PC-9 (cell line): ENCODE measurements around the gene BTBD8. TPM values are rescaled to one million over a fixed set of nuclear protein-coding genes. Genes with fewer than 3 reads are reported as not detected.

ENCODE experiments used
- BruUV-seq: library from RNA; stranded (reverse); fragments of 400-500 nt; replicated peaks from 2 replicates; lab custom pipeline; 2021; lab: Mats Ljungman, UMichigan
- CTCF ChIA-PET: fragments of 300-600 bp; sonication (Branson Sonifier 250); formaldehyde crosslinking; loops from one replicate; lab custom pipeline; 2022; ENCODE audit warnings: antibody characterized with exemption; lab: Charles Lee
- POLR2A ChIA-PET: fragments of 300-600 bp; sonication (Branson Sonifier 250); formaldehyde crosslinking; loops from one replicate; lab custom pipeline; 2022; ENCODE audit warnings: antibody characterized with exemption; ENCODE audit not compliant: unreplicated experiment; lab: Charles Lee
- DNase-seq, 2 experiments: peaks; one replicate each; pipeline versions ENCODE4 v3.0.0 to v3.0.0-alpha.2; 2015 to 2022; ENCODE audit warnings: mixed read lengths in 1 of 2
- H2AFZ ChIP-seq: fragments of 200-600 bp; sonication (generic); 2 replicates; pipeline ENCODE4 v1.8.1; 2017; ENCODE audit warnings: antibody characterized with exemption
- H3F3A ChIP-seq: fragments of 200-600 bp; sonication (generic); 2 replicates; pipeline ENCODE4 v1.8.1; 2017; ENCODE audit warnings: antibody characterized with exemption, mild to moderate bottlenecking, low read depth; ENCODE audit not compliant: insufficient read depth
- H3K27ac ChIP-seq: fragments of 200-600 bp; sonication (generic); 2 replicates; pipeline ENCODE4 v1.6.1; 2016; ENCODE audit warnings: mixed run types
- H3K27me3 ChIP-seq: fragments of 200-600 bp; sonication (generic); 2 replicates; pipeline ENCODE4 v1.6.1; 2016; ENCODE audit warnings: low read depth, mixed run types; ENCODE audit not compliant: insufficient read depth
- H3K36me3 ChIP-seq: fragments of 200-600 bp; sonication (generic); 2 replicates; pipeline ENCODE4 v1.6.1; 2016; ENCODE audit warnings: low read depth, mixed run types
- H3K4me1 ChIP-seq: fragments of 200-600 bp; sonication (generic); replicated peaks from 2 replicates; pipeline ENCODE4 v1.6.1; 2016; ENCODE audit warnings: mixed run types; ENCODE audit not compliant: insufficient read depth
- H3K4me2 ChIP-seq: fragments of 200-600 bp; sonication (generic); 2 replicates; pipeline ENCODE4 v1.6.1; 2017; ENCODE audit warnings: mixed run types
- H3K4me3 ChIP-seq: fragments of 200-600 bp; sonication (generic); 2 replicates; pipeline ENCODE4 v1.6.1; 2016; ENCODE audit warnings: mixed run types
- H3K79me2 ChIP-seq: fragments of 200-600 bp; sonication (generic); 2 replicates; pipeline ENCODE4 v1.6.1; 2017; ENCODE audit warnings: low read depth, mixed run types
- H3K9me2 ChIP-seq: fragments of 200-600 bp; sonication (generic); 2 replicates; pipeline ENCODE4 v1.8.1; 2017; ENCODE audit warnings: mild to moderate bottlenecking; ENCODE audit not compliant: insufficient read depth
- H3K9me3 ChIP-seq: fragments of 200-600 bp; sonication (generic); 2 replicates; pipeline ENCODE4 v1.8.1; 2016; ENCODE audit warnings: low read depth; ENCODE audit not compliant: insufficient read depth
- H4K20me1 ChIP-seq: fragments of 200-600 bp; sonication (generic); 2 replicates; pipeline ENCODE4 v1.8.1; 2017; ENCODE audit not compliant: insufficient read depth
- CTCF ChIP-seq: fragments of 200-600 bp; sonication (generic); conservative IDR thresholded peaks from 2 replicates; pipeline ENCODE4 v1.6.1; 2017; ENCODE audit warnings: mixed run types, antibody characterized with exemption, mild to moderate bottlenecking, moderate library complexity
- EZH2 ChIP-seq: fragments of 200-600 bp; sonication (generic); IDR thresholded peaks from 2 replicates; pipeline ENCODE4 v1.8.0; 2017; ENCODE audit warnings: antibody characterized with exemption, low read depth
- intact Hi-C: fragments of 100-400 bp; cut with micrococcal nuclease; formaldehyde crosslinking; loops from one replicate; pipeline ENCODE4 v1.10.0; 2022; ENCODE audit not compliant: unreplicated experiment
- total RNA-seq: library from RNA; stranded (reverse); gene quantifications from 2 replicates; pipeline ENCODE4 v1.2.3, GENCODE V29; 2021

Gene BTBD8
- total RNA-seq, 1 experiment from 2014 or later: 8.1 TPM

- no peak for TF ChIP-seq EZH2
- no peak for TF ChIP-seq CTCF
Measured at GRCh38 chr1:92201973-92202372, 121.8 kb downstream of the BTBD8 start.

GRCh38 chr1:92203105-92203504, 123.0 kb downstream of the BTBD8 start:
- Histone ChIP-seq H3F3A (no peaks in the 10 kb centered on the region), H3K9me3 (0 out of 2 replicates have a peak, but pooled peaks cover 6% of the 10 kb centered on the region), H2AFZ (no peak overlapping the region; the same call in 1 of the 2 replicates), H3K27me3 (no peaks in the 10 kb centered on the region), H3K9me2 (no peaks in the 10 kb centered on the region), H3K27ac (no peak overlapping the region), H3K79me2 (no peaks in the 10 kb centered on the region), H3K4me1 (no peaks in the 10 kb centered on the region), H3K36me3 (no peaks in the 10 kb centered on the region), H3K4me3 (no peak overlapping the region), H3K4me2 (no peak overlapping the region), H4K20me1 (no peaks in the 10 kb centered on the region)
- ChIA-PET CTCF (no interaction called here), POLR2A (no interaction called here)
- TF ChIP-seq CTCF: no peak
- TF ChIP-seq EZH2: no peak
- BruUV-seq: no TSS peak
- DNase-seq: no peak
- intact Hi-C loops: no loop called here

More at GRCh38 chr1:92201973-92202372, 121.8 kb downstream of the BTBD8 start:
- no TSS peak for BruUV-seq
- CTCF ChIA-PET: no interaction called here
- no peak for DNase-seq
- H3K4me1 ChIP-seq: no peaks in the 10 kb centered on the region
- H3K9me2 ChIP-seq: no peaks in the 10 kb centered on the region
- no peak overlapping the region for H3K4me2 ChIP-seq
- H2AFZ ChIP-seq: no peak overlapping the region
- no peak overlapping the region for H3K4me3 ChIP-seq
- intact Hi-C loops: no loop called here
- POLR2A ChIA-PET: no interaction called here
- H3K9me3 ChIP-seq: 0 out of 2 replicates have a peak, but pooled peaks cover 6% of the 10 kb centered on the region
- H3F3A ChIP-seq: no peaks in the 10 kb centered on the region
- no peaks in the 10 kb centered on the region for H4K20me1 ChIP-seq
- no peaks in the 10 kb centered on the region for H3K36me3 ChIP-seq
- H3K79me2 ChIP-seq: no peaks in the 10 kb centered on the region
- no peak overlapping the region for H3K27ac ChIP-seq
- no peaks in the 10 kb centered on the region for H3K27me3 ChIP-seq

GRCh38 chr1:92210701-92211100, 130.6 kb downstream of the BTBD8 start:
- H3K4me1 ChIP-seq: no peaks in the 10 kb centered on the region
- no peak overlapping the region for H2AFZ ChIP-seq
- no peak overlapping the region for H3K4me3 ChIP-seq
- H3K9me2 ChIP-seq: no peaks in the 10 kb centered on the region
- no peaks in the 10 kb centered on the region for H3K79me2 ChIP-seq
- no peak for DNase-seq
- BruUV-seq: no TSS peak
- H3K27ac ChIP-seq: no peak overlapping the region
- H4K20me1 ChIP-seq: no peaks in the 10 kb centered on the region
- H3K9me3 ChIP-seq: 0 out of 2 replicates have a peak, but pooled peaks cover 6% of the 10 kb centered on the region
- H3K4me2 ChIP-seq: no peak overlapping the region
- ChIA-PET POLR2A (interaction anchor here (0.6 kb wide), 1 partner anchor 8 kb away, joined by 4 read pairs; no protein-coding TSS in a partner anchor), CTCF (no interaction called here)
- intact Hi-C loops: no loop called here
- H3K27me3 ChIP-seq: no peaks in the 10 kb centered on the region
- H3F3A ChIP-seq: no peaks in the 10 kb centered on the region
- TF ChIP-seq EZH2 (no peak), CTCF (no peak)
- no peaks in the 10 kb centered on the region for H3K36me3 ChIP-seq
